HepG2 (cell line): Measurements from ENCODE around the gene PTK7. TPM values are rescaled to one million over a fixed set of nuclear protein-coding genes. Genes with fewer than 3 reads are reported as not detected.

Source experiments
- AGO2 ChIP-seq: fragments of 200-400 bp; formaldehyde crosslinking; optimal IDR thresholded peaks from 2 replicates; pipeline ENCODE3; 2017; ENCODE audit warnings: mild to moderate bottlenecking, low read depth, low read length, moderate library complexity
- HNF4G ChIP-seq, 2 experiments: sonication (generic) in 1 of 2; formaldehyde crosslinking in 1 of 2; IDR thresholded peaks; 2 replicates each; pipeline versions ENCODE4 v1.4.0 to v1.6.1; 2011 to 2020; ENCODE audit warnings: borderline replicate concordance in 2 of 2, low read depth in 2 of 2, mild to moderate bottlenecking in 2 of 2, low read length in 1 of 2, missing genetic modification reagents in 1 of 2, moderate library complexity in 1 of 2
- KDM5B ChIP-seq: sonication (generic); formaldehyde crosslinking; IDR thresholded peaks from 2 replicates; pipeline ENCODE4 v1.4.0; 2020; ENCODE audit warnings: missing genetic modification reagents, mild to moderate bottlenecking, borderline replicate concordance
- LCORL ChIP-seq, 2 experiments: fragments of 450-650 bp in 1 of 2; sonication (generic) in 1 of 2; formaldehyde crosslinking in 1 of 2; IDR thresholded peaks; 2 replicates each; pipeline versions ENCODE4 v1.5.0 to v1.6.1; 2017 to 2020; ENCODE audit warnings: antibody characterized with exemption in 1 of 2, missing genetic modification reagents in 1 of 2
- POGZ ChIP-seq: sonication (generic); formaldehyde crosslinking; IDR thresholded peaks from 2 replicates; pipeline ENCODE4 v1.4.0; 2020; ENCODE audit warnings: mild to moderate bottlenecking, missing genetic modification reagents
- TEAD3 ChIP-seq: optimal IDR thresholded peaks from 2 replicates; pipeline ENCODE3; 2016; ENCODE audit warnings: borderline replicate concordance
- ZFP36L2 ChIP-seq: sonication (generic); formaldehyde crosslinking; IDR thresholded peaks from 2 replicates; pipeline ENCODE4 v1.4.0; 2020; ENCODE audit warnings: missing genetic modification reagents
- ZFX ChIP-seq: sonication (generic); formaldehyde crosslinking; IDR thresholded peaks from 2 replicates; pipeline ENCODE4 v1.4.0; 2020; ENCODE audit warnings: mild to moderate bottlenecking, low read depth, missing genetic modification reagents, moderate library complexity
- polyA plus RNA-seq, 8 experiments: library from polyadenylated mRNA; depleted of rRNA in 3 of 8; stranded (reverse) in 7 of 8; unstranded in 1 of 8; fragments of >200 nt; fragmentation: Illumina TruSeq in 4 of 8; extraction: Trizol in 4 of 8; gene quantifications; 2 replicates each; pipeline versions ENCODE4 v1.2.1 to v1.2.3, GENCODE V29; 2011 to 2016; ENCODE audit warnings: low read depth in 4 of 8, missing spikeins in 1 of 8, mixed read lengths in 1 of 8; ENCODE audit not compliant: insufficient read depth in 1 of 8
- total RNA-seq, 5 experiments: library from RNA; depleted of rRNA; stranded (reverse); fragments of >200 nt; fragmentation: Illumina TruSeq; extraction: Trizol; gene quantifications; 2 replicates each; pipeline ENCODE4 v1.2.3, GENCODE V29; 2016; ENCODE audit warnings: low read depth in 1 of 5
- TF ChIP-seq, protein P1 (sequence below): sonication (generic); formaldehyde crosslinking; IDR thresholded peaks from 2 replicates; pipeline ENCODE4 v1.4.0; 2020; ENCODE audit warnings: missing genetic modification reagents
- TF ChIP-seq, protein P2 (sequence below): sonication (generic); formaldehyde crosslinking; IDR thresholded peaks from 2 replicates; pipeline ENCODE4 v1.4.0; 2020; ENCODE audit warnings: mild to moderate bottlenecking, missing genetic modification reagents

The PTK7 gene
- total and polyA plus RNA-seq, 2 of the 13 experiments (the other 11 are each of a cell fraction or from before 2014, with no cell fraction given) = 98.5 to 99.8 TPM

DNA sequence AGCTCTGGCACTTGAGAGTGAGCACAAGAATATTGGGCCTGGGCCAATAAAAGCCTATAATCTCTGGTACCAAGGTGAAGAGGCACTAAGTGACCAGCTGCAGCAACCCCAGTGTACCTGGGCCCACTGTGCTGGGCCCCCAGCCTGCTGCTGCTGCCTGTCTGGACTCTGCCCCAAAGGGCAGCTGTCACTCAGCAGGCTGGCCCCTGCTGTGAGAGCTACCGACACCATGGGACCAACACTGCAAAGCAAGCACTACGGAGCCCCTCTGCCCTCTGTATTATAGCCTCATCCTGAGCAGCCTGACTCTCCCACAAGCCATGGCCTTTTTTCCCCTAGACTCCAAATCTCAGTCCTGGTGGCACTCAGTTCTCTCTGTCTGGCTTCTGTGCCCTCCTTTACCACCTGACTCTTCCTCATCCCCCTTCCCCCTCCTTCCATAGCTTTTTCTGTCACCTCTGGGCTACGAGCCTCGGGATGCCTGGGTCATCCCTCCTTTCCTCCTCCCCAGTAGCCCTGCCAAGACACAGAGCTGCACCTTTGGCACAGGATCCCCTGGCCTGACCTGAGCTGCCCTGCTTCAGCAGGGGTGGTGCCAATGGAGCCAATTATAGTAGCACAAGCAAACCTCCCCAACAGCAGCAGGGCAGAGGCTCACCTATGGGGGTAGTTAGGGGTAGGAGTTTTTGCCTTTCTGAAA is 40.5 kb upstream of the PTK7 start (continued):
- peak; percentile 76 for TF ChIP-seq HNF4G (IDR thresholded peaks at IDR 0.05; ENCODE audit: borderline replicate concordance, low read depth, low read length)
- TF ChIP-seq HNF4G (CRISPR knock-in tag; IDR thresholded peaks at IDR 0.05; ENCODE audit: borderline replicate concordance, low read depth) = no peak
- TF ChIP-seq, protein P1, sequence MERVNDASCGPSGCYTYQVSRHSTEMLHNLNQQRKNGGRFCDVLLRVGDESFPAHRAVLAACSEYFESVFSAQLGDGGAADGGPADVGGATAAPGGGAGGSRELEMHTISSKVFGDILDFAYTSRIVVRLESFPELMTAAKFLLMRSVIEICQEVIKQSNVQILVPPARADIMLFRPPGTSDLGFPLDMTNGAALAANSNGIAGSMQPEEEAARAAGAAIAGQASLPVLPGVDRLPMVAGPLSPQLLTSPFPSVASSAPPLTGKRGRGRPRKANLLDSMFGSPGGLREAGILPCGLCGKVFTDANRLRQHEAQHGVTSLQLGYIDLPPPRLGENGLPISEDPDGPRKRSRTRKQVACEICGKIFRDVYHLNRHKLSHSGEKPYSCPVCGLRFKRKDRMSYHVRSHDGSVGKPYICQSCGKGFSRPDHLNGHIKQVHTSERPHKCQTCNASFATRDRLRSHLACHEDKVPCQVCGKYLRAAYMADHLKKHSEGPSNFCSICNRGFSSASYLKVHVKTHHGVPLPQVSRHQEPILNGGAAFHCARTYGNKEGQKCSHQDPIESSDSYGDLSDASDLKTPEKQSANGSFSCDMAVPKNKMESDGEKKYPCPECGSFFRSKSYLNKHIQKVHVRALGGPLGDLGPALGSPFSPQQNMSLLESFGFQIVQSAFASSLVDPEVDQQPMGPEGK (CRISPR knock-in tag) = peak; percentile 66
- TF ChIP-seq, protein P2, sequence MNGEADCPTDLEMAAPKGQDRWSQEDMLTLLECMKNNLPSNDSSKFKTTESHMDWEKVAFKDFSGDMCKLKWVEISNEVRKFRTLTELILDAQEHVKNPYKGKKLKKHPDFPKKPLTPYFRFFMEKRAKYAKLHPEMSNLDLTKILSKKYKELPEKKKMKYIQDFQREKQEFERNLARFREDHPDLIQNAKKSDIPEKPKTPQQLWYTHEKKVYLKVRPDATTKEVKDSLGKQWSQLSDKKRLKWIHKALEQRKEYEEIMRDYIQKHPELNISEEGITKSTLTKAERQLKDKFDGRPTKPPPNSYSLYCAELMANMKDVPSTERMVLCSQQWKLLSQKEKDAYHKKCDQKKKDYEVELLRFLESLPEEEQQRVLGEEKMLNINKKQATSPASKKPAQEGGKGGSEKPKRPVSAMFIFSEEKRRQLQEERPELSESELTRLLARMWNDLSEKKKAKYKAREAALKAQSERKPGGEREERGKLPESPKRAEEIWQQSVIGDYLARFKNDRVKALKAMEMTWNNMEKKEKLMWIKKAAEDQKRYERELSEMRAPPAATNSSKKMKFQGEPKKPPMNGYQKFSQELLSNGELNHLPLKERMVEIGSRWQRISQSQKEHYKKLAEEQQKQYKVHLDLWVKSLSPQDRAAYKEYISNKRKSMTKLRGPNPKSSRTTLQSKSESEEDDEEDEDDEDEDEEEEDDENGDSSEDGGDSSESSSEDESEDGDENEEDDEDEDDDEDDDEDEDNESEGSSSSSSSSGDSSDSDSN (CRISPR knock-in tag) = peak; percentile 30
- TF ChIP-seq KDM5B (CRISPR knock-in tag) = 0 out of 2 replicates have a peak, but pooled peaks have one; percentile 10
- TF ChIP-seq ZFX = 0 out of 2 replicates have a peak, but pooled peaks have one; percentile 33
- no peak for TF ChIP-seq LCORL (IDR thresholded peaks at IDR 0.05)
- TF ChIP-seq LCORL (CRISPR knock-in tag; IDR thresholded peaks at IDR 0.05) = no peak
- peak; percentile 27 for TF ChIP-seq TEAD3 (CRISPR knock-in tag)
- peak; percentile 72 for TF ChIP-seq AGO2
- no peak for TF ChIP-seq ZFP36L2 (CRISPR knock-in tag)
- no peak for TF ChIP-seq POGZ (CRISPR knock-in tag)
- TF ChIP-seq, all 625 proteins: peak for 35
